IMR-90 (cell line): ENCODE data around the gene A3GALT2. TPM values are rescaled to one million over a fixed set of nuclear protein-coding genes. Genes with fewer than 3 reads are reported as not detected.

Experiments used
- ATAC-seq: fragments of 200-7000 bp; cut with Tn5 transposase; 2 replicates; pipeline ENCODE4 v1.9.1; 2020; ENCODE audit warnings: low read depth, mild to moderate bottlenecking, moderate library complexity
- BruUV-seq: library from RNA; stranded (reverse); fragments of 400-500 nt; replicated peaks from 2 replicates; lab custom pipeline; 2021; lab: Mats Ljungman, UMichigan
- CTCF ChIA-PET: fragments of 300-600 bp; formaldehyde crosslinking; extraction: SDS; loops from one replicate; lab custom pipeline; 2021; ENCODE audit warnings: antibody characterized with exemption; lab: Yijun Ruan, JAX
- POLR2A ChIA-PET: fragments of 300-600 bp; sonication (Branson Sonifier 250); formaldehyde crosslinking; loops from one replicate; lab custom pipeline; 2022; ENCODE audit warnings: antibody characterized with exemption; ENCODE audit not compliant: unreplicated experiment; lab: Charles Lee
- DNase-seq: peaks from one replicate; pipeline ENCODE4 v3.0.0; 2013
- H2AFZ ChIP-seq: replicated peaks from 2 replicates; pipeline ENCODE3; 2013; ENCODE audit warnings: low read length, mild to moderate bottlenecking; ENCODE audit not compliant: poor library complexity
- H2AK5ac ChIP-seq: 2 replicates; pipeline ENCODE4 v1.6.1; 2013; ENCODE audit warnings: low read depth, low read length, inconsistent platforms
- H2AK9ac ChIP-seq: replicated peaks from 2 replicates; pipeline ENCODE3; 2013; ENCODE audit warnings: mild to moderate bottlenecking, low read depth, low read length, moderate library complexity; ENCODE audit not compliant: poor library complexity
- H2BK120ac ChIP-seq: 2 replicates; pipeline ENCODE4 v1.6.1; 2013; ENCODE audit warnings: low read depth, low read length, inconsistent platforms
- H2BK15ac ChIP-seq: 3 replicates; pipeline ENCODE4 v1.6.1; 2013; ENCODE audit warnings: low read depth, low read length, inconsistent platforms
- H2BK20ac ChIP-seq: 2 replicates; pipeline ENCODE4 v1.6.1; 2013; ENCODE audit warnings: low read depth, mild to moderate bottlenecking, inconsistent platforms, low read length, moderate library complexity
- H2BK5ac ChIP-seq: 2 replicates; pipeline ENCODE4 v1.6.1; 2013; ENCODE audit warnings: mild to moderate bottlenecking, low read depth, low read length, inconsistent platforms; ENCODE audit not compliant: poor library complexity, severe bottlenecking
- H3K14ac ChIP-seq: replicated peaks from 2 replicates; pipeline ENCODE4 v1.6.1; 2013; ENCODE audit warnings: low read depth, low read length, inconsistent platforms
- H3K18ac ChIP-seq: 2 replicates; pipeline ENCODE4 v1.6.1; 2013; ENCODE audit warnings: low read depth, low read length, control low read depth
- H3K23ac ChIP-seq: 2 replicates; pipeline ENCODE4 v1.6.1; 2013; ENCODE audit warnings: low read depth, low read length, inconsistent platforms
- H3K27ac ChIP-seq: 2 replicates; pipeline ENCODE4 v1.5.1; 2013; ENCODE audit warnings: mild to moderate bottlenecking, control low read depth, low read length; ENCODE audit not compliant: insufficient read depth
- H3K27me3 ChIP-seq: 2 replicates; pipeline ENCODE4 v1.6.1; 2013; ENCODE audit warnings: low read length; ENCODE audit not compliant: control insufficient read depth, insufficient read depth
- H3K36me3 ChIP-seq: 2 replicates; pipeline ENCODE4 v1.6.1; 2013; ENCODE audit warnings: low read length, mixed read lengths; ENCODE audit not compliant: control insufficient read depth, insufficient read depth
- H3K4ac ChIP-seq: 2 replicates; pipeline ENCODE4 v1.6.1; 2013; ENCODE audit warnings: low read depth, low read length, inconsistent platforms
- H3K4me1 ChIP-seq: 2 replicates; pipeline ENCODE4 v1.6.1; 2013; ENCODE audit warnings: low read length, mixed read lengths; ENCODE audit not compliant: control insufficient read depth, insufficient read depth
- H3K4me2 ChIP-seq: 2 replicates; pipeline ENCODE4 v1.6.1; 2013; ENCODE audit warnings: low read depth, mild to moderate bottlenecking, control low read depth, low read length, moderate library complexity
- H3K4me3 ChIP-seq: 2 replicates; pipeline ENCODE4 v1.5.1; 2013; ENCODE audit warnings: low read depth, mild to moderate bottlenecking, control low read depth, low read length, moderate library complexity; ENCODE audit not compliant: insufficient read depth
- H3K56ac ChIP-seq: 2 replicates; pipeline ENCODE4 v1.6.1; 2013; ENCODE audit warnings: low read length, inconsistent platforms; ENCODE audit not compliant: insufficient read depth; ENCODE audit errors: extremely low read depth
- H3K79me1 ChIP-seq, 2 experiments: 2 replicates each; pipeline ENCODE4 v1.6.1; 2013; ENCODE audit warnings: low read length in 2 of 2, inconsistent platforms in 1 of 2, low read depth in 1 of 2
- H3K9ac ChIP-seq: 2 replicates; pipeline ENCODE4 v1.6.1; 2013; ENCODE audit warnings: low read depth, low read length, control low read depth
- H3K9me1 ChIP-seq: 2 replicates; pipeline ENCODE4 v1.6.1; 2013; ENCODE audit warnings: low read length, inconsistent platforms; ENCODE audit not compliant: insufficient read depth
- H3K9me3 ChIP-seq: 2 replicates; pipeline ENCODE4 v1.6.1; 2013; ENCODE audit warnings: low read length; ENCODE audit not compliant: control insufficient read depth, insufficient read depth
- H4K20me1 ChIP-seq: 2 replicates; pipeline ENCODE4 v1.6.1; 2013; ENCODE audit warnings: low read length, inconsistent platforms; ENCODE audit not compliant: insufficient read depth
- H4K5ac ChIP-seq: 2 replicates; pipeline ENCODE4 v1.6.1; 2013; ENCODE audit warnings: mild to moderate bottlenecking, low read depth, low read length, control low read depth
- H4K8ac ChIP-seq, 2 experiments: 2 replicates each; pipeline ENCODE4 v1.6.1; 2013; ENCODE audit warnings: low read depth in 2 of 2, low read length in 2 of 2, control low read depth in 1 of 2, inconsistent platforms in 1 of 2
- H4K91ac ChIP-seq: 2 replicates; pipeline ENCODE4 v1.6.1; 2013; ENCODE audit warnings: low read depth, low read length, inconsistent platforms; ENCODE audit not compliant: insufficient read depth
- CTCF ChIP-seq: conservative IDR thresholded peaks from 2 replicates; pipeline ENCODE4 v1.5.1; 2012; ENCODE audit warnings: mild to moderate bottlenecking, low read depth, low read length, improper control_type of control experiment
- MXI1 ChIP-seq: IDR thresholded peaks from 2 replicates; pipeline ENCODE4 v1.6.1; 2012; ENCODE audit warnings: low read depth, mild to moderate bottlenecking, low read length, moderate library complexity, borderline replicate concordance
- NFE2L2 ChIP-seq: fragments of 150-350 bp; IDR thresholded peaks from 2 replicates; pipeline ENCODE4 v1.6.1; 2016; ENCODE audit warnings: low read depth, mild to moderate bottlenecking, low read length
- POLR2A ChIP-seq: IDR thresholded peaks from 2 replicates; pipeline ENCODE4 v1.6.1; 2012; ENCODE audit warnings: mild to moderate bottlenecking, low read depth, low read length
- WGBS, 2 experiments: methylation state at CpG; one replicate each; pipeline versions ENCODE4 v1.1.5 to v1.1.7; 2013; ENCODE audit warnings: missing lambda C conversion rate in 2 of 2; ENCODE audit not compliant: insufficient read length in 1 of 2; ENCODE audit errors: extremely low coverage in 2 of 2; 5-methylcytosine and 5-hydroxymethylcytosine counted together
- dilution Hi-C: fragments of 300-500 bp; cut with HindIII; formaldehyde crosslinking; loops from one replicate; pipeline ENCODE4 v1.14.3; 2018; ENCODE audit warnings: low sequenced_read_pairs; ENCODE audit not compliant: unreplicated experiment
- in situ Hi-C: fragments of 300-500 bp; cut with MboI; formaldehyde crosslinking; loops from 3 replicates; pipeline ENCODE4 v1.14.3; 2019; ENCODE audit warnings: low sequenced_read_pairs, inconsistent platforms, mixed read lengths
- intact Hi-C: fragments of 100-400 bp; cut with micrococcal nuclease; formaldehyde crosslinking; loops from 2 replicates; pipeline ENCODE4 v1.10.0; 2022
- polyA plus RNA-seq, 3 experiments: library from polyadenylated mRNA; depleted of rRNA; stranded (reverse); fragments of >200 nt; gene quantifications; 2 replicates each; pipeline ENCODE4 v1.2.3, GENCODE V29; 2012; ENCODE audit warnings: low replicate concordance in 1 of 3
- total RNA-seq: library from RNA; depleted of rRNA; stranded (reverse); fragments of >200 nt; gene quantifications from 2 replicates; pipeline ENCODE4 v1.2.3, GENCODE V29; 2012

A3GALT2 gene
- total and polyA plus RNA-seq, 2 of the 4 experiments (the other 2 are of a cell fraction), result not detected

- in situ Hi-C loops, result no loop called here
These were observed 280 bp upstream of the A3GALT2 start for GRCh38 chr1:33321178-33321577.

More at GRCh38 chr1:33321178-33321577, 280 bp upstream of the A3GALT2 start:
- H3K56ac ChIP-seq, result no peak overlapping the region
- H3K36me3 ChIP-seq, result peaks cover 43% of the 10 kb centered on the region
- H3K4me3 ChIP-seq, result no peak overlapping the region
- H4K20me1 ChIP-seq, result peaks cover 43% of the 10 kb centered on the region
- no peak overlapping the region for H3K4me2 ChIP-seq
- H4K91ac ChIP-seq, result no peak overlapping the region
- H3K14ac ChIP-seq, result no peak overlapping the region
- no TSS peak for BruUV-seq
- H3K9me1 ChIP-seq, result peaks cover 12% of the 10 kb centered on the region; the same call in 1 of the 2 replicates
- CTCF ChIA-PET, result interaction anchor here (0.8 to 1.1 kb wide), 2 partner anchors 18 to 25 kb away, joined by 3 to 4 read pairs; no protein-coding TSS in a partner anchor
- H3K27me3 ChIP-seq, result no peaks in the 10 kb centered on the region
- H3K18ac ChIP-seq, result no peak overlapping the region
- no peak overlapping the region for H2BK5ac ChIP-seq
- H3K4me1 ChIP-seq, result peaks cover 9% of the 10 kb centered on the region
- peak overlapping the region; percentile 25 for H2AFZ ChIP-seq
- no peak overlapping the region for H3K23ac ChIP-seq
- H3K27ac ChIP-seq, result no peak overlapping the region
- no peak overlapping the region for H2BK20ac ChIP-seq
- no peak for DNase-seq
- no peak overlapping the region for H4K5ac ChIP-seq
- no peak overlapping the region for H4K8ac ChIP-seq
- no peak overlapping the region for H2AK9ac ChIP-seq
- H3K9ac ChIP-seq, result no peak overlapping the region
- ATAC-seq, result no peak; the same call in 1 of the 2 replicates
- intact Hi-C loops (no loop called here), dilution Hi-C loops (no loop called here)
- H3K79me1 ChIP-seq, result peaks cover 16 to 32% of the 10 kb centered on the region in 2 experiments; a peak in 3 of 4 replicates
- no peaks in the 10 kb centered on the region for H3K9me3 ChIP-seq
- WGBS, 2 experiments, result no CpG with 5 or more reads among the region's 5 CpGs
- no peak overlapping the region for H2BK120ac ChIP-seq
- H3K4ac ChIP-seq, result no peak overlapping the region
- POLR2A ChIA-PET, result no interaction called here
- TF ChIP-seq NFE2L2 (no peak), MXI1 (no peak), CTCF (no peak), POLR2A (peak; percentile 20; the same call in 1 of the 2 replicates)
- no peak overlapping the region for H2AK5ac ChIP-seq
- no peak overlapping the region for H2BK15ac ChIP-seq
